Neural progenitor cell (in vitro differentiated cells): ENCODE data around the gene PPIL6.

Source experiments
- CTCF ChIP-seq: fragments of 200-600 bp; sonication (generic); IDR thresholded peaks from 2 replicates; pipeline ENCODE4 v1.5.1; 2017; ENCODE audit warnings: antibody characterized with exemption, mild to moderate bottlenecking
- EZH2phosphoT487 ChIP-seq: fragments of 200-600 bp; sonication (generic); IDR thresholded peaks from 2 replicates; pipeline ENCODE4 v1.6.1; 2017; ENCODE audit warnings: antibody characterized with exemption

- no peak for TF ChIP-seq CTCF
- TF ChIP-seq EZH2phosphoT487: no peak
Observed at GRCh38 chr6:109469591-109470189, 29.3 kb upstream of the PPIL6 start.
